ENCODE measurements around the gene REXO1. TPM values are rescaled to one million over a fixed set of nuclear protein-coding genes. Genes with fewer than 3 reads are reported as not detected.

REXO1 gene
- total and polyA plus RNA-seq, 2 of the 8 experiments (the other 6 are each of a cell fraction or from before 2014, with no cell fraction given): 42.4 to 44.3 TPM

DNA sequence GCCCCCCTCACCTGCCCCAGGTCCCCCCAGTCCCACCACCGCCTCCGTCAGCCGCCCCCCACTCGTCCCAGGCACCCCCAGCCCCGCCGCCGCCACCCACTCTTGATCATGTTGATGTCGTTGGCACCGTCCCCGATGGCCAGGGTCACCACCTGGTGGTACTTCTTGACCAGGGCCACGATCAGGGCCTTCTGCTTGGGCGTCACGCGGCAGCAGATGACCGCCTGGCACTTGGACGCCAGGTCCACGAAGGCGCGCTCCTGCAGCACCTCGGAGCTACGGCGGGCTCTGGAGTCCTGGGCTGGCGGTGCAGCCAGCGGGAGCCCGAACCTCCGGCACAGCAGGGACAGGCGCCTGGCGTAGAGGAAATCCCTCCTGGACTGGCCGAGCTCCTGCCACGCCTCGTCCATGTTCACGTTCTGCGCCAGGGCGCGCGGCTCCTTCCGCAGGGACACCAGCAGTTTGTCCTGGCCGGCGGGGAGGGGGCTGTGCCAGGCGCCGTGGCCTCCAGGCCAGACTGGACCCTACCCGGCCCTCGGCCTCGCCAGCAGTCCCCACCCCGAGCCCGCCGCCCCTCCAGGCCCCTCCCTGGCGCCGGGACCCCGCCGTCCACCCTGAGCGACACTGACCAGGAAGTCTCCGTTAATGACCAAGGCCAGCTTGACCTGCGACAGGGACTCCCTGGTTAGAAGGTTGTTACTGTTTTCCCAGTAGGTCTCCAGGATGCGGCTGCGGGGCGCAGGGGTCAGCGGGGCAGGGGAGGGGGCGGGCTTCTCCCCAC, 58.8 kb downstream of the REXO1 start (continued):
- peak; percentile 59 for TF ChIP-seq EZH2 (IDR thresholded peaks at IDR 0.05; ENCODE audit: low read depth, low read length, severe bottlenecking)
- TF ChIP-seq MAFK (IDR thresholded peaks at IDR 0.05; ENCODE audit: low read depth, low read length): no peak
- TF ChIP-seq CHD1 (IDR thresholded peaks at IDR 0.05; ENCODE audit: low read depth, low read length): no peak
- no peak for TF ChIP-seq RNF2 (IDR thresholded peaks at IDR 0.05; ENCODE audit: borderline replicate concordance, low read depth, low read length, missing control alignments, poor library complexity, severe bottlenecking)
- no peak for TF ChIP-seq NANOG (IDR thresholded peaks at IDR 0.05; ENCODE audit: insufficient read depth, low read depth, low read length, poor library complexity, severe bottlenecking)
- TF ChIP-seq SUZ12 (IDR thresholded peaks at IDR 0.05; ENCODE audit: low read length): peak; percentile 52; the same call in 1 of the 2 replicates

All from H1 (cell line).